Panc1 (cell line): ENCODE data around the gene CEP68. TPM values are rescaled to one million over a fixed set of nuclear protein-coding genes. Genes with fewer than 3 reads are reported as not detected.

Experiments
- ATAC-seq: fragments of 200-7000 bp; cut with Tn5 transposase; 2 replicates; pipeline ENCODE4 v1.9.1; 2020; ENCODE audit warnings: mild to moderate bottlenecking, moderate library complexity
- BruUV-seq: library from RNA; stranded (reverse); fragments of 400-500 nt; replicated peaks from 2 replicates; lab custom pipeline; 2021; lab: Mats Ljungman, UMichigan
- CTCF ChIA-PET: fragments of 300-600 bp; sonication (Branson Sonifier 250); formaldehyde crosslinking; loops from one replicate; lab custom pipeline; 2022; ENCODE audit warnings: antibody characterized with exemption; lab: Charles Lee
- POLR2A ChIA-PET: fragments of 300-600 bp; sonication (Branson Sonifier 250); formaldehyde crosslinking; loops from one replicate; lab custom pipeline; 2022; ENCODE audit warnings: antibody characterized with exemption; lab: Charles Lee
- DNase-seq: peaks from one replicate; pipeline ENCODE4 v3.0.0-alpha.2; 2010; ENCODE audit warnings: low read depth, low spot score
- H3K27ac ChIP-seq: 2 replicates; pipeline ENCODE4 v1.5.1; 2011; ENCODE audit warnings: mild to moderate bottlenecking, low read length, inconsistent platforms
- H3K27me3 ChIP-seq: fragments of 200-500 bp; sonication (Bioruptor generic); 2 replicates; pipeline ENCODE4 v1.6.0; 2014; ENCODE audit warnings: low read length, inconsistent platforms; ENCODE audit not compliant: control insufficient read depth, insufficient read depth
- H3K36me3 ChIP-seq: fragments of 200-500 bp; sonication (Bioruptor generic); 2 replicates; pipeline ENCODE4 v1.5.1; 2014; ENCODE audit warnings: inconsistent platforms, mild to moderate bottlenecking, low read length, moderate library complexity; ENCODE audit not compliant: control insufficient read depth, insufficient read depth
- H3K4me1 ChIP-seq: 2 replicates; pipeline ENCODE4 v1.5.1; 2011; ENCODE audit warnings: inconsistent platforms, mild to moderate bottlenecking, low read length, moderate library complexity; ENCODE audit not compliant: control insufficient read depth, insufficient read depth
- H3K4me3 ChIP-seq, 2 experiments: 2 replicates each; pipeline ENCODE4 v1.5.1; 2011 to 2012; ENCODE audit warnings: low read depth in 2 of 2, low read length in 2 of 2, mild to moderate bottlenecking in 2 of 2, inconsistent platforms in 1 of 2, moderate library complexity in 1 of 2
- H3K9me3 ChIP-seq: fragments of 200-500 bp; sonication (Bioruptor generic); 2 replicates; pipeline ENCODE4 v1.5.1; 2014; ENCODE audit warnings: low read depth, mild to moderate bottlenecking, inconsistent platforms, low read length, moderate library complexity; ENCODE audit not compliant: control insufficient read depth, insufficient read depth
- POLR2AphosphoS5 ChIP-seq: IDR thresholded peaks from 2 replicates; pipeline ENCODE4 v1.6.1; 2012; ENCODE audit warnings: mild to moderate bottlenecking, low read depth, low read length, moderate library complexity
- SIN3A ChIP-seq: IDR thresholded peaks from 2 replicates; pipeline ENCODE4 v1.6.1; 2012; ENCODE audit warnings: low read depth, mild to moderate bottlenecking, low read length, moderate library complexity, borderline replicate concordance; ENCODE audit not compliant: insufficient read depth
- TCF7L2 ChIP-seq: IDR thresholded peaks from 2 replicates; pipeline ENCODE4 v1.6.1; 2011; ENCODE audit warnings: mild to moderate bottlenecking, low read depth, low read length, inconsistent platforms
- in situ Hi-C: cut with HindIII; loops from 2 replicates; pipeline ENCODE4 v1.10.0; 2016; ENCODE audit warnings: low sequenced_read_pairs, low pct_unique_long_range_greater_than_20kb
- intact Hi-C: fragments of 100-400 bp; cut with micrococcal nuclease; formaldehyde crosslinking; loops from one replicate; pipeline ENCODE4 v1.10.0; 2022; ENCODE audit not compliant: unreplicated experiment
- total RNA-seq: library from RNA; stranded (reverse); gene quantifications from one replicate; pipeline ENCODE4 v1.2.1, GENCODE V29; 2021; ENCODE audit not compliant: unreplicated experiment
- TF ChIP-seq, protein P1 (sequence below): fragments of 450-650 bp; IDR thresholded peaks from 2 replicates; pipeline ENCODE4 v1.5.1; 2017; ENCODE audit warnings: mild to moderate bottlenecking
- TF ChIP-seq, protein P2 (sequence below), 2 experiments: IDR thresholded peaks; 2 replicates each; pipeline ENCODE4 v1.6.1; 2011 to 2012; ENCODE audit warnings: low read depth in 2 of 2, control low read depth in 1 of 2, low read length in 1 of 2, mild to moderate bottlenecking in 1 of 2, moderate library complexity in 1 of 2; ENCODE audit not compliant: insufficient read depth in 1 of 2

Gene CEP68
- total RNA-seq, 1 experiment from 2014 or later, result 13.3 TPM

DNA sequence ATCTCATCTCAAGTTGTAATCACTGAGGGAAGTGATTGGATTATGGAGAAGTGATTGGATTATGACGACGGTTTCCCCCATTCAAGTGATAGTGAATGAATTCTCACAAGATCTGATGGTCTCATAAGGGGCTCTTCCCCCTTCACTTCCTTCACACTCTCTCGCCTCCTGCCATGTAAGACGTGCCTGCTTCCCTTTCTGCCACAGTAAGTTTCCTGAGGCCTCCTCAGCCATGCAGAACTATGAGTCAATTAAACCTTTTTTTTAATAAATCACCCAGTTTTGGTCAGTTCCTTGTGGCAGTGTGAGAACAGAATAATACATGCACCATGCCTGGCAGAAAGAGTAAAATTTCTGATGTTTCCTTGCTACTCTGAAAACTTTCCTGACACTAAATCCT lies 36.6 kb downstream of the CEP68 start:
- DNase-seq, result no peak
- in situ Hi-C loops (no loop called here), intact Hi-C loops (no loop called here)
- ATAC-seq, result no peak
- Histone ChIP-seq H3K36me3 (peaks cover 22% of the 10 kb centered on the region), H3K4me1 (no peaks in the 10 kb centered on the region), H3K4me3 (no peak overlapping the region), H3K27ac (no peak overlapping the region), H3K9me3 (no peaks in the 10 kb centered on the region), H3K27me3 (no peaks in the 10 kb centered on the region)
- no TSS peak for BruUV-seq
- ChIA-PET CTCF (interaction anchor here (0.6 to 0.7 kb wide), 2 partner anchors 94 to 175 kb away, joined by 3 to 4 read pairs; no protein-coding TSS in a partner anchor), POLR2A (no interaction called here)
- TF ChIP-seq, protein P1, sequence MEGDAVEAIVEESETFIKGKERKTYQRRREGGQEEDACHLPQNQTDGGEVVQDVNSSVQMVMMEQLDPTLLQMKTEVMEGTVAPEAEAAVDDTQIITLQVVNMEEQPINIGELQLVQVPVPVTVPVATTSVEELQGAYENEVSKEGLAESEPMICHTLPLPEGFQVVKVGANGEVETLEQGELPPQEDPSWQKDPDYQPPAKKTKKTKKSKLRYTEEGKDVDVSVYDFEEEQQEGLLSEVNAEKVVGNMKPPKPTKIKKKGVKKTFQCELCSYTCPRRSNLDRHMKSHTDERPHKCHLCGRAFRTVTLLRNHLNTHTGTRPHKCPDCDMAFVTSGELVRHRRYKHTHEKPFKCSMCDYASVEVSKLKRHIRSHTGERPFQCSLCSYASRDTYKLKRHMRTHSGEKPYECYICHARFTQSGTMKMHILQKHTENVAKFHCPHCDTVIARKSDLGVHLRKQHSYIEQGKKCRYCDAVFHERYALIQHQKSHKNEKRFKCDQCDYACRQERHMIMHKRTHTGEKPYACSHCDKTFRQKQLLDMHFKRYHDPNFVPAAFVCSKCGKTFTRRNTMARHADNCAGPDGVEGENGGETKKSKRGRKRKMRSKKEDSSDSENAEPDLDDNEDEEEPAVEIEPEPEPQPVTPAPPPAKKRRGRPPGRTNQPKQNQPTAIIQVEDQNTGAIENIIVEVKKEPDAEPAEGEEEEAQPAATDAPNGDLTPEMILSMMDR, result no peak
- TF ChIP-seq SIN3A (no peak), POLR2AphosphoS5 (no peak), TCF7L2 (no peak)
- TF ChIP-seq, protein P2, sequence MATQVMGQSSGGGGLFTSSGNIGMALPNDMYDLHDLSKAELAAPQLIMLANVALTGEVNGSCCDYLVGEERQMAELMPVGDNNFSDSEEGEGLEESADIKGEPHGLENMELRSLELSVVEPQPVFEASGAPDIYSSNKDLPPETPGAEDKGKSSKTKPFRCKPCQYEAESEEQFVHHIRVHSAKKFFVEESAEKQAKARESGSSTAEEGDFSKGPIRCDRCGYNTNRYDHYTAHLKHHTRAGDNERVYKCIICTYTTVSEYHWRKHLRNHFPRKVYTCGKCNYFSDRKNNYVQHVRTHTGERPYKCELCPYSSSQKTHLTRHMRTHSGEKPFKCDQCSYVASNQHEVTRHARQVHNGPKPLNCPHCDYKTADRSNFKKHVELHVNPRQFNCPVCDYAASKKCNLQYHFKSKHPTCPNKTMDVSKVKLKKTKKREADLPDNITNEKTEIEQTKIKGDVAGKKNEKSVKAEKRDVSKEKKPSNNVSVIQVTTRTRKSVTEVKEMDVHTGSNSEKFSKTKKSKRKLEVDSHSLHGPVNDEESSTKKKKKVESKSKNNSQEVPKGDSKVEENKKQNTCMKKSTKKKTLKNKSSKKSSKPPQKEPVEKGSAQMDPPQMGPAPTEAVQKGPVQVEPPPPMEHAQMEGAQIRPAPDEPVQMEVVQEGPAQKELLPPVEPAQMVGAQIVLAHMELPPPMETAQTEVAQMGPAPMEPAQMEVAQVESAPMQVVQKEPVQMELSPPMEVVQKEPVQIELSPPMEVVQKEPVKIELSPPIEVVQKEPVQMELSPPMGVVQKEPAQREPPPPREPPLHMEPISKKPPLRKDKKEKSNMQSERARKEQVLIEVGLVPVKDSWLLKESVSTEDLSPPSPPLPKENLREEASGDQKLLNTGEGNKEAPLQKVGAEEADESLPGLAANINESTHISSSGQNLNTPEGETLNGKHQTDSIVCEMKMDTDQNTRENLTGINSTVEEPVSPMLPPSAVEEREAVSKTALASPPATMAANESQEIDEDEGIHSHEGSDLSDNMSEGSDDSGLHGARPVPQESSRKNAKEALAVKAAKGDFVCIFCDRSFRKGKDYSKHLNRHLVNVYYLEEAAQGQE (IDR thresholded peaks at IDR 0.05; ENCODE audit: insufficient read depth in 1 of 2, low read depth in 2 of 2, low read length in 1 of 2), result no peak

DNA sequence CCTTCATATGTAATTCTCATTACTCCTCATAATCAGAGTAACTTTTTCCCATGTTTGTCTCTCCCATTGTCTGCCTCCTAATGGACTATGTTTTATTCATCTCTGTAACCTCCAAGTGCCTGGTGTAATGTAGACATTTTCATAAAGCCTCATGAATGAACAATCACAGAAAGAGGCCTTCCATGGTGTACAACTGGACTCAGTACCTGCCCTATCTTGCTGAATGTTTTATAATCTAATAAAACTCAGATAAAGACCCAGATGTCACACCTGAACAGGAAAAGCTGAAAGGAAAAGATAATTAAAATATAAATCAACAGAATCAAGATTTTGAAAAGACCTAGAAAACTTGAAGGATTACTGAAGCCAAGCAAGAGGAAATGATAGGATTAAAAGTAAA lies 37.0 kb downstream of the CEP68 start:
- H3K27ac ChIP-seq, result no peak overlapping the region
- ATAC-seq (no peak), DNase-seq (no peak)
- no peaks in the 10 kb centered on the region for H3K27me3 ChIP-seq
- H3K9me3 ChIP-seq, result no peaks in the 10 kb centered on the region
- CTCF ChIA-PET, result no interaction called here
- in situ Hi-C loops, result no loop called here
- intact Hi-C loops, result no loop called here
- no peak overlapping the region for H3K4me3 ChIP-seq
- peaks cover 21% of the 10 kb centered on the region for H3K36me3 ChIP-seq
- no peaks in the 10 kb centered on the region for H3K4me1 ChIP-seq
- no peak for TF ChIP-seq SIN3A
- no peak for TF ChIP-seq POLR2AphosphoS5
- no peak for TF ChIP-seq TCF7L2
- TF ChIP-seq, protein P2 (IDR thresholded peaks at IDR 0.05; ENCODE audit: insufficient read depth in 1 of 2, low read depth in 2 of 2, low read length in 1 of 2), result no peak
- TF ChIP-seq, protein P1, result no peak
- POLR2A ChIA-PET, result no interaction called here
- no TSS peak for BruUV-seq
